ENCODE measurements around the gene MED7. TPM values are rescaled to one million over a fixed set of nuclear protein-coding genes. Genes with fewer than 3 reads are reported as not detected.
"Not testable (repeated sequence)": the region's sequence is repeated elsewhere in the genome, so short reads cannot be mapped to it uniquely, and the experiment has no call there.

MED7 gene, protein sequence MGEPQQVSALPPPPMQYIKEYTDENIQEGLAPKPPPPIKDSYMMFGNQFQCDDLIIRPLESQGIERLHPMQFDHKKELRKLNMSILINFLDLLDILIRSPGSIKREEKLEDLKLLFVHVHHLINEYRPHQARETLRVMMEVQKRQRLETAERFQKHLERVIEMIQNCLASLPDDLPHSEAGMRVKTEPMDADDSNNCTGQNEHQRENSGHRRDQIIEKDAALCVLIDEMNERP
- 10 to 100 TPM; 12.7 to 16.7 TPM for total RNA-seq

DNA sequence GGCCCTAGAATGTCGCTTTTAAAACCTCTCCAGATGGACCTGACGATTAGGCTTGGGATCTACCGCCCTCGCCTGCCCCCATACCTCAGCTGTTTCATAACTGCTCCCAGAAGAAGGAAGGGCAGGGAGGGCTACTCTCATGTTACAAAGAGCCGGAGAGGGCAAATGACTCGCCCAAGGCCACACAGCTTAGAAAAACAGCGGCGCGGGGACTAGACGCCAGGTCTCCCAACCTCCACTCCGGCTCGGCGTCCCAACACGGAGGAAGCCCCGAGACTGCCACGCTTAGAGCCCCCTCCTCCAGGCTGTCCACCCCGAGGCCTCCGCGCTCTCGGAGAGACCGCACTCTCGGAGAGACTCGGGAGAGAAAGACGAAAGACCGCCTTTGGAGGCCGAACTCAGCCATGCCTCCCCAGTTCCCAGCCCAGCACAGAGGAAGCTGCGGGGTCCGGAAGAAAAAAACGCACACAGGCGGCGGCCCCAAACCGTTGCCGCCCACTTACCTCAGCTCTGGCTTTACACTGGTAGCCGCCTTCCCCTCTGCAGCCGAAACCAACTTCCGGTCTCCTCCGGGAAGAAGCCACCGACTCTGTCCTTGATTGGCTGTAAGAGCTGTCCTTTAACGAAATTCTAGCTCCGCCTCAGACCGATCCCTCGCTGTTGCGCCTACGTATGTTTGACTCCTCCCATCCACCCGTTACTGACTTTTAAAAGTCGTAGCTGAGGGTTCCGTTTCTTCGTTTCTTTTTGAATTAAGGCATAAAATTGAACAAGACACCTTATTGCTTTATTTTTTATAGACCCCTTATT is at the start of gene MED7:
TSS of gene MED7 (minus strand) at position 549 of the 810 bp plus-strand sequence. CDS start 3,434 bp downstream, outside the sequence.
- H3K27me3 Mint-ChIP-seq (ENCODE audit: low read depth): no peaks in the 10 kb centered on the region
- DNase-seq (peak; percentile 93 to 96), ATAC-seq (replicated peaks in 1 of 2) (peak; percentile 98 to 99)
- H3K36me3 Mint-ChIP-seq (ENCODE audit: insufficient read depth in 2 of 2): peaks cover 16 to 24% of the 10 kb centered on the region in 2 donors
- peaks cover 65% of the 10 kb centered on the region for H3K4me1 Mint-ChIP-seq (ENCODE audit: low read depth)
- no peaks in the 10 kb centered on the region for H3K9me3 Mint-ChIP-seq
- peak within 1 kb of the TSS; percentile 100 for H3K27ac Mint-ChIP-seq
- H3K4me3 Mint-ChIP-seq: peak within 1 kb of the TSS; percentile 97 to 100

- Mint-ChIP-seq H3K9me3 (no peaks in the 10 kb centered on the region), H3K4me3 (peak overlapping the region; percentile 77 to 81), H3K36me3 (ENCODE audit: insufficient read depth in 2 of 2) (peaks cover 37 to 68% of the 10 kb centered on the region in 2 donors), H3K4me1 (ENCODE audit: low read depth) (peaks cover 81% of the 10 kb centered on the region), H3K27me3 (ENCODE audit: low read depth) (no peaks in the 10 kb centered on the region), H3K27ac (peak overlapping the region; percentile 66)
- DNase-seq: peak; percentile 53 to 67
- ATAC-seq (replicated peaks in 1 of 2): peak; percentile 75 to 85
Measured at GRCh38 chr5:157189223-157189622, 46.6 kb upstream of the MED7 start.

DNA sequence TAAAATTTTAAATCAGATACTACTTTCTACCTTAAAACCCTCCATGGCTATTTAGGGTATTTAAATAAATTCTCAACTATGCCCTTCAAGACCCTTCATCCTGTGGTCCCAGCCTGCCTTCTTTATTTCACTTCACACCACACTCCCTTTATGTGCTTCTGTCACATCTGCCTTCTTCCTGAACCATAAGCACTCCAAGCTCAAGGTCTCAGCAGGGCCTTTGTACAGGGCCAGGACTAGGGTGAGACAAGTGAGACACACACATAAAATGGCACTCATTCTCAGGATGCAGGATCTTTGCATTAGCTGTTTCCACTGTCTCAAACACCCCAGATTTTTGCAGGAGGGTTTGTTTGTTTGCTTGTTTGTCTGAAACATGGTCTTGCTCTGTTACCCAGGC is 45.6 kb upstream of the MED7 start:
- Mint-ChIP-seq H3K27me3 (ENCODE audit: low read depth) (no peaks in the 10 kb centered on the region), H3K4me3 (peak overlapping the region; percentile 77 to 81), H3K27ac (peak overlapping the region; percentile 66), H3K36me3 (ENCODE audit: insufficient read depth in 2 of 2) (peaks cover 40 to 69% of the 10 kb centered on the region in 2 donors), H3K9me3 (no peaks in the 10 kb centered on the region), H3K4me1 (ENCODE audit: low read depth) (peaks cover 72% of the 10 kb centered on the region)
- ATAC-seq (replicated peaks in 1 of 2): no peak
- DNase-seq: no peak

DNA sequence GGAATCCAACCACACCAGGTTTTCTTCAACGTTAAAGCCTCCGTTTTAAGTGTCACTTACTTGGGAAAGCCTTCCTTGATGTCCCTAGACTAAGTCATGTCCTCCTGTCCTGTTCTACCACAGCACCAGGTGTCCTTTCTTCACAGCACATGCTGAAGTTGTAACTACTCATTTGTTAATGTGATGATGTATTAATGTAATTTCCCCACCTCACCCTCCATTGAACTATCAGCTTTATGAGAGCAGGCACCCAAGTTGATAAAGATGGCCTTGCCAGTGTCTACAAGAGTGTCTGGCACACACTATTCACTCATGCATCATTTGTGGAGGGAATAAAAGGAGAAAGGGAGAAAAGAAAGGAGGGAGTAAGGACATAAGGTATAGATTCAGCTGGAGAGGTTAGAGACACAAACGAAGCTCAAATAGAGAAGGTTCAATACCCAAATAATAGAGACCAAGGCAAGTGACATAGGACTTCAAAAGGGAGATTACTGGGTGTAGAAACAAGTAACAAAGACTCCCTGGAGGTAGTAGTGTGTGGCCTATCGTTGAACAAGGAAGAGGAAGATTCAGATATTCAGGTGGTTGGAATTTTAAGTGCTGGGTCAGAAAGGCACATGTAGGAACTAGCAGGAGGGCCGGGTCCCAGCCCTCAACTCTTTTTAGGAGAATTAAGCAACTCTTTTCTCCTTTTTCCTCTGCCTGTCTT is 44.5 kb upstream of the MED7 start:
- H3K4me3 Mint-ChIP-seq: peak overlapping the region; percentile 77 to 81
- H3K27me3 Mint-ChIP-seq (ENCODE audit: low read depth): no peaks in the 10 kb centered on the region
- H3K9me3 Mint-ChIP-seq: no peaks in the 10 kb centered on the region
- peak overlapping the region; percentile 66 for H3K27ac Mint-ChIP-seq
- peak in 1 of 2 donors; percentile 23 for ATAC-seq (replicated peaks in 1 of 2)
- peaks cover 36 to 72% of the 10 kb centered on the region in 2 donors for H3K36me3 Mint-ChIP-seq (ENCODE audit: insufficient read depth in 2 of 2)
- peaks cover 61% of the 10 kb centered on the region for H3K4me1 Mint-ChIP-seq (ENCODE audit: low read depth)
- no peak for DNase-seq

GRCh38 chr5:157186309-157187045 is 43.8 kb upstream of the MED7 start:
- ATAC-seq (replicated peaks in 1 of 2) (peak in 1 of 2 donors; percentile 4), DNase-seq (no peak)
- H3K27ac Mint-ChIP-seq: peak overlapping the region; percentile 66
- peak overlapping the region; percentile 77 to 81 for H3K4me3 Mint-ChIP-seq
- H3K4me1 Mint-ChIP-seq (ENCODE audit: low read depth): peaks cover 55% of the 10 kb centered on the region
- H3K36me3 Mint-ChIP-seq (ENCODE audit: insufficient read depth in 2 of 2): peaks cover 34 to 73% of the 10 kb centered on the region in 2 donors
- no peaks in the 10 kb centered on the region for H3K27me3 Mint-ChIP-seq (ENCODE audit: low read depth)
- H3K9me3 Mint-ChIP-seq: no peaks in the 10 kb centered on the region

GRCh38 chr5:157185122-157185521 is 42.5 kb upstream of the MED7 start:
- H3K36me3 Mint-ChIP-seq (ENCODE audit: insufficient read depth in 2 of 2): peaks cover 34 to 76% of the 10 kb centered on the region in 2 donors
- H3K9me3 Mint-ChIP-seq; H3K27me3 Mint-ChIP-seq (ENCODE audit: low read depth); DNase-seq; ATAC-seq (replicated peaks in 1 of 2): not testable (repeated sequence)
- H3K27ac Mint-ChIP-seq: peak overlapping the region; percentile 94
- H3K4me3 Mint-ChIP-seq: peak overlapping the region; percentile 81 to 93
- H3K4me1 Mint-ChIP-seq (ENCODE audit: low read depth): peaks cover 52% of the 10 kb centered on the region

DNA sequence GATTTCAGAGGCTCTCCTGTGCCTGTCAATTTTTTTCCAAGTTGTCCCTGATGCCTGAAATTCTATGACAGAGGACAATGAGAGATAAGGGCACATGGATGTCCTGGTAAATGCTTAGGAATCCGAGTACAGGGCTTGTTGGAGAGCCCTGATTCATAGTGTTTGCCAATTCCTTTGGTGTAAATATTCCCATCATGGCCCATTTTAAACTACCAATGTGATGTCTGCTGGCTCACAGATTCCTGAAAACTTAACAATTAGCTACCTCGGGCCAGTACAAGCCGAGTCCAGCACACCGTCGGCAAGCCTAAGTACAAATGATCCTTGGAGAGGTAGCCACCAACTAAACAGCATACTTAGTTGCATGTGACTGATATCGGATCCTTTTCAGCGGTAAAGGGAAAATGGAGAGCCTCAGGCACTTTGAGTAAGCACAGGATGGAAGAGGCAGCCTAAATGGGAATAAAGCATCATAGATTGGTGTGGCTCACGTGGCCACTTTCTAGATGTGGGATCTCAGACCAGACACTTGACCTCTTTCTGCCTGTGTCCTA is 41.5 kb upstream of the MED7 start:
- DNase-seq: no peak
- H3K27ac Mint-ChIP-seq: peak overlapping the region; percentile 94
- H3K36me3 Mint-ChIP-seq (ENCODE audit: insufficient read depth in 2 of 2): peaks cover 34 to 72% of the 10 kb centered on the region in 2 donors

DNA sequence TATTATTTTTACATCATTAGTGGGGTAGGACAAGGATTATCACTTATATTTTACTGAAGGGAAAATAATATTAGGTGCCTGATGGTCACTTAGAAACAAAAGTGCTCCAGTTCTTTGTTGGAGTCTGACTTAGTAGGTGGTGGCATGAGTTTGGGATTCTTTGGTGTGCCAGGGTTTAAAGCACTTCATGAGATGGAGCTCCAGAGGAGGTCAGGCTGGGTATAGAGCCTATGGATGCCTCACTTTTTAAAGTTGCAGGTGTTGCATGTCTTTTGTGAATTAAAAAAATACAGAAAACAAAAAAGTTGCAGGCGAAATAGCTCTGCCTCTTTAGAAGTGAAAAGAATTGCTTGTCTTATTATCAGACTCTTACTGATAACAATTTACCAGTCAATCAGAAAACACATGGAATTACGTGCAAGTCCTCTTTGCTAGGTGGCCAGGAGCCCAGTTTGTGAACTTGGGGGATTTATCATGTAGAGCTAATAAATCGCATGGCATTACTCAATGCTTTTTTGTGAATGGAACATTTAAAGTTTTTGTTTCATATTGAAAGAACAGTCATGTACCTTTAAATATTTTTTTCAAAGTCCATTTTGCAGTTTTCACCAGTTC is 39.6 kb upstream of the MED7 start:
- Mint-ChIP-seq H3K4me3 (peak overlapping the region; percentile 81 to 100), H3K9me3 (peaks cover 3 to 4% of the 10 kb centered on the region in 2 donors), H3K27me3 (ENCODE audit: low read depth) (no peaks in the 10 kb centered on the region), H3K36me3 (ENCODE audit: insufficient read depth in 2 of 2) (peaks cover 28 to 67% of the 10 kb centered on the region in 2 donors), H3K27ac (peak overlapping the region; percentile 100), H3K4me1 (ENCODE audit: low read depth) (peaks cover 55% of the 10 kb centered on the region)
- ATAC-seq (replicated peaks in 1 of 2) (no peak), DNase-seq (no peak)

More for the DNA sequence above, 41.5 kb upstream of the MED7 start:
- ATAC-seq (replicated peaks in 1 of 2): no peak
- H3K4me3 Mint-ChIP-seq: peak overlapping the region; percentile 81 to 93
- no peaks in the 10 kb centered on the region for H3K27me3 Mint-ChIP-seq (ENCODE audit: low read depth)
- H3K4me1 Mint-ChIP-seq (ENCODE audit: low read depth): peaks cover 55% of the 10 kb centered on the region
- H3K9me3 Mint-ChIP-seq: no peaks in the 10 kb centered on the region

GRCh38 chr5:157180374-157181264 is 38.0 kb upstream of the MED7 start, which contains the start of gene ITK:
Gene ITK (plus strand): TSS chr5:157180840. CDS start chr5:157180978, 138 bp downstream.
- peak within 1 kb of the TSS; percentile 81 to 100 for H3K4me3 Mint-ChIP-seq
- DNase-seq (peak; percentile 36 to 48), ATAC-seq (replicated peaks in 1 of 2) (peak; percentile 66 to 69)
- no peaks in the 10 kb centered on the region for H3K27me3 Mint-ChIP-seq (ENCODE audit: low read depth)
- H3K9me3 Mint-ChIP-seq: peaks cover 3 to 4% of the 10 kb centered on the region in 2 donors
- peaks cover 19 to 52% of the 10 kb centered on the region in 2 donors for H3K36me3 Mint-ChIP-seq (ENCODE audit: insufficient read depth in 2 of 2)
- H3K27ac Mint-ChIP-seq: peak within 1 kb of the TSS; percentile 100
- peaks cover 55% of the 10 kb centered on the region for H3K4me1 Mint-ChIP-seq (ENCODE audit: low read depth)

DNA sequence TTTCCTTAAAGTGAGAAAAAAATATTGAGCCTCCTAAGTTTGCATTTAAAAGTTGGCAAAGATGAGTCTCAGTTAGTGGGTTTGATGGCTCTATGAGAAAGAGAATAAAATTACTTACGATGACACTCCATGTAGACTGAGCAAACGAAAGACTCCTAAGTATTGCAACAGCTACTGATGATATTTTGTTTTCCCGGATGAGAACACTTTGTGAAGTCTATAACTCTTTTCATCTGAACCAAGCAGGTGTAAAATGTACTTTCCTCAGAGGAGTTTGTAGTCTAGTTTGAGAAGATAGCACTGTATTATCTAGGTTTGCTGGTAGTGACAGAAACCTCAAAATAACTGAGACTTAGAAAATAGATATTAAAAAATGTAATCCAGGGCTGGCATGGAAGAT is 36.3 kb upstream of the MED7 start:
- peak overlapping the region; percentile 81 to 100 for H3K4me3 Mint-ChIP-seq
- H3K36me3 Mint-ChIP-seq (ENCODE audit: insufficient read depth in 2 of 2): peaks cover 13 to 39% of the 10 kb centered on the region in 2 donors
- ATAC-seq (replicated peaks in 1 of 2) (peak; percentile 14 to 18), DNase-seq (no peak)
- no peaks in the 10 kb centered on the region for H3K27me3 Mint-ChIP-seq (ENCODE audit: low read depth)
- H3K4me1 Mint-ChIP-seq (ENCODE audit: low read depth): peaks cover 65% of the 10 kb centered on the region
- H3K9me3 Mint-ChIP-seq: peaks cover 3 to 4% of the 10 kb centered on the region in 2 donors
- H3K27ac Mint-ChIP-seq: peak overlapping the region; percentile 100

DNA sequence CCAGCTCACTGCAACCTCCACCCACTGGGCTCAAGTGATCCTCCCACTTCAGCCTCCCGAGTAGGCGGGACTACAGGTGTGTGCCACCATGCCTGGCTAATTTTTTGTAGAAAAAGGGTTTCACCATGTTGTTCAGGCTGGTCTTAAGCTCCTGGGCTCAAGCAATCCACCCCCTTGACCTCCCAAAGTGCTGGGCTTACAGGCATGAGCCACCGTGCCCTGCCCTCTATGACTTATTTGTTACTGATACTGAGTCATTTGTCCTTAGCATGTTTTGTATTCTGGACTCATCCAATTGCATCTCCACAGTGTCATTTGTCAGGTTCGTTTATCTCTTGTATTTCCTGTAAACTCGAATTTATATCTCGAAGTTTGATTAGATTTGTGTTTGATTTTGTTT is 35.3 kb upstream of the MED7 start:
- peaks cover 8 to 30% of the 10 kb centered on the region in 2 donors for H3K36me3 Mint-ChIP-seq (ENCODE audit: insufficient read depth in 2 of 2)

More for the DNA sequence above, 35.3 kb upstream of the MED7 start:
- Mint-ChIP-seq H3K4me3 (peak overlapping the region; percentile 81 to 100), H3K27me3 (ENCODE audit: low read depth) (no peaks in the 10 kb centered on the region), H3K27ac (peak overlapping the region; percentile 100), H3K4me1 (ENCODE audit: low read depth) (peaks cover 72% of the 10 kb centered on the region), H3K9me3 (peaks cover 3 to 4% of the 10 kb centered on the region in 2 donors)
- ATAC-seq (replicated peaks in 1 of 2) (peak; percentile 71 to 75), DNase-seq (peak in 1 of 2 donors; percentile 58)
